GM04504 (cell line): ENCODE results near the gene STAMBP.
A peak's percentile ranks its signal among the peaks of the same experiment; 100 is the strongest.
"Not testable (repeated sequence)": the region's sequence is repeated elsewhere in the genome, so short reads cannot be mapped to it uniquely, and the experiment has no call there.

Experiments used
- DNase-seq: peaks from one replicate; pipeline ENCODE4 v3.0.0-alpha.2; 2012; ENCODE audit warnings: low read depth

STAMBP gene

DNA sequence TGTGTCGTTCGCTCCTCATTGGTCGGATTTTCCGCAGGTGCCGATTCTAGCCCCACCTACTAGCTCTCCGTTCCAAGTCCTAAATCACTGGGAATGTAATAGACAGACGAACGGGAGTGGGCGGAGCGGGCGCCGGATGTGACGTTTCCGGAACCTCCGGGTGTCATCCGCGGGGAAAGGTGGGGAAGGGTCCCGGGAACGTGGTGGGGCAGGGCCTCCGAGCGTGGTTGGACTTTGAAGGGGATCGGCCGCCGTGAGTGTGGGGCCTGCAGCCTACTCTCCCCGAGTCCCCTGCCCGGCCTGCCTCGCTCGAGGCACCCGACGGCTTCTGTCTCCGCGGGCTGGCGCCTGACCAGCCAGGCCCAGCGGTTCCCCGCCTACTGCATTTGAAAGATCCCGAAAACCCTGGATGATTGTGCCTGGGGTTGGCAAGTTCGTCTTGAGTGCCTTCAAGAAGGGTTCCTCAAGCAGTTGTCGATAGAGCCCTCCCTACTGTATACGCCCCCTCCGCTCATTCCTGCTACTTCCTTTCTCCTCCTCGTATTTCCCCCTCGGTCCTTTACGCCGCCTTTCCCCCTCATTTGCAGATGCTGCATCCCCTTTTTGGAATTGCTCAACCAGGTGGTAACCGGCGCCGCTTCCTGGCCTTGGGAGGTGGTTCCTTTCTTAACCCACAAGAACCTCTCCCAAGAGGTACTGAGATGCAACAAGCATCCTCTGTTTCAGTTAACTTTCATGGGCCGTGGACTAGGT, at the start of gene STAMBP:
Gene STAMBP, plus strand, starts transcription at position 144 of the 753 bp plus-strand sequence. CDS start 1,896 bp downstream, outside the sequence.
- peak; percentile 85 for DNase-seq

DNA sequence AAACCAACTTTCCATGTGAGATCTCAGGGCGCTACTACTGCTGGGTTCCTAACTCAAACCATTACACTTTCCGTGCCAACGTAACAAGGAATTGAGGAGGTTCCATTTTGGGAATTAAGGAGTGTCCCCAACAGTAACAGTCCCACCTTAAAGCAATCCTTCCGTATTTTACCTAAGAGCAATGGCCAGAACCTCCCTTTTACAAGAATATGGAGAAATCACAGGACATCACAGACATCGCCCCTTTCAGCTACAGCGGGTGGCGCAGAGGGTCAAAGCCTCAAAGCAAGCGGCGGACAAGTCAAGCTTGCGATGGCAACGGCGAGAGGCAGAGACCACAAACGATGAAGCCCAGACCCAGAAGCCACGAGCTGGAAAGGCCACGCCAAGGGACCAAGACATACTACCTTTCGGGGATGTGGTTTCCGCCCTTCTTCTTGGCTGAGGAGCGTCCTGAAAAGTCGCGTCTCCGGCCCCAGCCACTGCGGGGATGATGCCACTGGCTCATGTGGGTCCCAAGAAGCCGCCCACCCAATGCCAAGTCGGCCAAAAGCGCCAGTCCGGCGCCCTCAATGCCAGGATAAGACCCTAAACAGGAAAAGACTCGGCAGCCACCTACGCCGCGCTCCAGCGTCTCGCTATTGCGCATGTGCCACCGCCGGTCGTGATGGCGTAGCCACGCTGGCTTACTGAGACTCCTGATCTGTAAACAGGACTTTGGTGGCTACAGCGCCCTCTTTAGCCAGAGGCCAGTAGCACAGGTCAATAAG, 49.1 kb upstream of the STAMBP start, which contains the start of gene DUSP11:
Gene DUSP11, minus strand, starts transcription at position 637 of the 770 bp plus-strand sequence. Its CDS starts 129 bp downstream, at position 508.
- peak; percentile 82 for DNase-seq

DNA sequence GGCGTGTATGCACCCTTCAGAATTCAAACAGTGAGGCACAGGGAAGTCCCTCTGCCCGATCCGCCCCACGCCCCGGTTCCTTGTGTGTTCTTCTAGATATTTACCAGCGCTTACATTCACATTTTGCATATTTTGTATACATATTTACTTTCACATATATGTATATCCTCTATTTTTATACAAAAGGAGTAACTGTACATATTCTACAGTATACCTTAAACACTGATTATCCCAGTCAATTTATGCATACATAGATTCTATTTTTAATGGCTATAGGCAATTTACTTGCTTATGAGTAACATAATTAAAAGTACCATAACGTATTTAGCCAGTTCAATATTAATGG, 48.6 kb upstream of the STAMBP start:
- no peak for DNase-seq

- not testable (repeated sequence) for DNase-seq
These were observed 45.4 kb upstream of the STAMBP start for GRCh38 chr2:73783402-73783801.

- DNase-seq, result not testable (repeated sequence)
These were observed 44.9 kb upstream of the STAMBP start, which contains the start of gene C2orf78 for GRCh38 chr2:73783883-73784282. TSS of gene C2orf78 (plus strand) at chr2:73784183. CDS start at chr2:73784310, 127 bp downstream.

DNA sequence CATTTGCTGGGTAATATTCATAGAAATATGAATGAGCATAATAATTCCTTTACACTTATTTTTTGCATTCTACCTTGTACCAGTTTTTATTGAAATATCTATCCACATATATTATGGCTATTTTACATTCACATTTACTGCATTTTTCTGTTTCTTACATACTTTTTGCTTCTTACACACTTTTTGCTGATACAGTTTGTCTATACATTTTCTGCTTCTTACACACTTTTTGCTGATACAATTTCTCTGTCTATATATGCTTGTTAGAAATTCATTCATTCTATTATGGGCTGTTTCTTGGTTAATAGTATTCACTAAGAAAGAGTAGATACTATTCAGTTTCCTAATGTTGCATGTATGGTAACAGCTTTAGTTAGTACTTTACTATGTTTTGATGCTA, 16.9 kb upstream of the STAMBP start:
- no peak for DNase-seq

GRCh38 chr2:73812635-73813034, 16.1 kb upstream of the STAMBP start:
- DNase-seq, result no peak

- DNase-seq, result no peak
These were observed 10.5 kb upstream of the STAMBP start for GRCh38 chr2:73818296-73818695.

GRCh38 chr2:73821227-73821626, 7.5 kb upstream of the STAMBP start:
- DNase-seq, result no peak

DNA sequence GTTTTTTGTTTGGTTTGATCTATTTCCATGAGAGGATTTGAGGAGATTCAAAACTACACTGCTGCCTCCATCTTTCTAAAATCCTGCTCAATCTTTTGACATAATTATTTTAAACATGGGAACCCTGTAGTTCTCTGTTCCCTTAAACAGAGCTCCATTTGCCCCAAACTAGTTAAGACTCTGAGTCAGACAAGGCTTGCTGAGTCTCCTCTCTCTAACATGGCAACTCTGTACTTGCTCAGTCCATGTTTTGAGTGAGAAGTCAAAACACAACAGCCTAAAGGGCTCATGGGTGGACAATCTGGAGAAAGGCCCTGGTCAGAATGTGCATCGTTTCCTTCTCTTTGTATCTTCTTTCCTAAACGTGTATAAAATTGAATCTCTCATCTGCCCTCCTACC, 7.1 kb upstream of the STAMBP start:
- no peak for DNase-seq

DNA sequence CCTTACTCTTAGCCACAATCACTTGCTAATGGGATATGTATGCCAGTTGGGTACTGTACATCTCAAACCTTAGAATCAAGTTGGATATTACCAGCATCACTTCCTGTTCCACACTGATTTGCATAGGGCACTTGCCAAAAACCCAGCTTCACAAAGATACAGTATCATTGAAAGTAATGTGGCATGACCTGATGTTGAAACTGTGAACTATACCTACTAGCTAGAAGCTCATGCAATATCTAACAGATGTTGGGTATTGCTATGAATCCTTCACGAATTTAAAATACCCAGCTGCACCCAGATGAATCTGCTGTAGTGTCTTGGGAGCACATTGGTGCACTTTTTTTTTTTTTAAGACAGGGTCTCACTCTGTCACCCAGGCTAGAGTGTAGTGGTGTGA, 6.5 kb upstream of the STAMBP start:
- DNase-seq, result no peak

GRCh38 chr2:73822991-73823390, 5.8 kb upstream of the STAMBP start:
- DNase-seq, result no peak

- DNase-seq, result no peak
These were observed 5.3 kb upstream of the STAMBP start for GRCh38 chr2:73823416-73823815.

- DNase-seq, result peak; percentile 51
These were observed 4.7 kb upstream of the STAMBP start for GRCh38 chr2:73823916-73824523.

GRCh38 chr2:73825408-73825807, 3.4 kb upstream of the STAMBP start:
- no peak for DNase-seq

DNA sequence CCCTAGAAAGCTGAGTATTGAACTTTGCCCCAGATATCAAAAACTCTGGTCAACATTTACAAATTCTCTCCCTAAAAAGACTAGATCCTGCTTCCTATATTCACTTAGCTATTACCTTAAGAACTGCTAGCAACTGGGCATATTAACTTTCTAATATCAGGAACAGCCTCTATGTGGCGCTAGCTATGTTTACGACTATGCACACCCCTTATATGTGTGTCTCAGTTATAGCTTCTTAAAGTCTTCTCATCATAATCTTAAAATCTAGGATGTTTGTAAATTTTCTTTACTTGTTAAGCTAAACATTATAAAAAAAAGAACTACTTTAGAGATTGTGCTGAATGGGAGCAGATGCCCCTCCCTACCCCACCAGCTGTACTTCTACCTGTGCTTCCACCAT, 1.7 kb upstream of the STAMBP start:
- DNase-seq, result no peak

DNA sequence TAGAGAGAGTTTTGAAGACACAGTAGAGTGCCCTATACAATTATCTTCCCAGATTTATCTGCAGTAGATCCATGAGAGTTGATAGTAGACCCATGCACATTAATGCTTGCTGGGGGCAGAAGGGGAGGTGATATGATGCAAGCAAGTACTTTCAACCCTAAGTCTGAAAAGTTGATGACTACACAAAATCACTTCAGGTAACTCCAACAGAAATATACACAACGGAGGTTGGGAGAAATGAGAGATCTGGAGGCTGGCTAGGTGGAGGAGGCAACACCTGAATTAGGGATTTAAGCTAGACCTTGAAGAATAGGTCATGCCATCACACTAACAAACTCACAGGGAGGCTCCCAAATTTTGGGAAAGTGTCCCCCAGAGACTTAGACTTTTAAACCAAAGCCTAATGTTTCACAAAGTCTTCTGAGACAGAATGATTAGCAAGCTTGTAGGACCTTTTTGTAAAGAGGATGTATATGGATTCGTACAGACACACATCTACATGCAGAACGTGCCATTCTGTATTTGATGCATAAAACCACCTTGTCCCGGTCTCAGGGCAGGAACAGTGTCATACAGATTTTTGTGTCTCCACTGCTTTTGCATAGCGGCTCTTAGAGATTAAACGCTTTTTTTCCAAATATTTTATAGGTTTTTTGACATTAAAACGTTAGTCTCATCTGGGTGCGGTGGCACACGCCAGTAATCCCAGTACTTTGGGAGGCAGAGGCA, 937 bp upstream of the STAMBP start:
- no peak for DNase-seq

- no peak for DNase-seq
These were observed 358 bp upstream of the STAMBP start for GRCh38 chr2:73828389-73828817.

- DNase-seq, result peak; percentile 68
These were observed 2.2 kb downstream of the STAMBP start for GRCh38 chr2:73830871-73831401.

- no peak for DNase-seq
These were observed 4.2 kb downstream of the STAMBP start for GRCh38 chr2:73832930-73833329.

DNA sequence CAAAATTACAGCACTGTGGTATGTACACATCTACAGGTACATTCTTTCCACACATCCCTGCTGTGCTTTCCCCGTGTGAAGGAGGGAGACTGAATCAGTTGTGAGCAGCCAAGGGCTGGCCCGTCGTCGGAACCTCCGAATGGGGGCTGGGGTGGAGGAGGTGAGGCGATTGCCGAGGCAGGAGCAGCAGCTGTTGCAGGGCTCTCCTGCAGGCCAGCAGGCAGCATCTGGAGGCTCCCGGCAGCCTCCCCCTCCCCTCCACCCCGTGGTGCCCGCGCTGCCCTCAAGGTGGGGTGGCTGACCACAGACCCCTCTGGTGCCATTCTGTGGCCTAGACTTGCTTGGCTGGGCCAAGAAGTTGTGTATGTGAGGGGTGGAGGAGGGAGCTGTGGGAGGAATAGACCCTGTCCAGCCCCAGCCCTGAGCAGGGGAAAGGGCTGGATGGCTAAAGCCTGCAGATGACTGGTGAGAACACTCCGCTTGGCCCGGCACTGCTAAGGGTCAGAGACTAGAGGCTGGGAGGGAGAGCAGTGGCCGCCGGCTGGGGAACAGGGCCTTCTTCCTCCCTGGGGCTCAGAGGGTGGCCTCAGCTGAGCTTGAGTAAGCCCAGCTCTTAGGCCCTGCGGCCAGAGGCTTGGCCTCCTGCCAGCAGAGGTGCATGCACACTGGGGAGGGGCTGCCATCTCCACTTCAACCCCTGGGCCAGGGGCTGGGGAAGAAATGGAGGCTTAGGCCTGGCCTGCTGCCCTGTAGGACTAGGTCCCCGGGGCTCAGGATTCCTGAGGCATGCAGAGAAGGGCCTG, 7.6 kb downstream of the STAMBP start:
- DNase-seq, result no peak
